CD4-positive, alpha-beta memory T cell (primary cell): ENCODE measurements around the gene FGFRL1. TPM values are rescaled to one million over a fixed set of nuclear protein-coding genes. Genes with fewer than 3 reads are reported as not detected.
A peak's percentile ranks its signal among the peaks of the same experiment; 100 is the strongest.

Source experiments
- CTCF ChIA-PET: fragments of 350-600 bp; sonication (Branson Sonifier 250); formaldehyde crosslinking; loops from one replicate; lab custom pipeline; 2021; ENCODE audit warnings: inconsistent platforms; ENCODE audit not compliant: partially characterized antibody; lab: Charles Lee
- POLR2A ChIA-PET: fragments of 350-600 bp; sonication (Branson Sonifier 250); formaldehyde crosslinking; loops from one replicate; lab custom pipeline; 2021; ENCODE audit not compliant: partially characterized antibody; lab: Charles Lee
- DNase-seq, 5 donors: peaks; one replicate each; pipeline versions ENCODE4 v3.0.0 to v3.0.0-alpha.2; 2020 to 2022; ENCODE audit warnings: mixed read lengths in 1 of 5
- H3K27ac ChIP-seq: one replicate; pipeline ENCODE4 v1.7.0; 2013; ENCODE audit warnings: low read depth, low read length
- H3K27me3 ChIP-seq: 2 replicates; pipeline ENCODE4 v1.7.0; 2013; ENCODE audit warnings: mild to moderate bottlenecking, low read length, moderate library complexity; ENCODE audit not compliant: insufficient read depth
- H3K36me3 ChIP-seq: 2 replicates; pipeline ENCODE4 v1.7.0; 2013; ENCODE audit warnings: mild to moderate bottlenecking, low read length, moderate library complexity; ENCODE audit not compliant: insufficient read depth
- H3K4me1 ChIP-seq: 2 replicates; pipeline ENCODE4 v1.7.0; 2013; ENCODE audit warnings: mild to moderate bottlenecking, low read length, moderate library complexity; ENCODE audit not compliant: insufficient read depth
- H3K4me3 ChIP-seq, 2 donors: one replicate each; pipeline ENCODE4 v1.7.0; 2013; ENCODE audit warnings: low read length in 2 of 2, mild to moderate bottlenecking in 1 of 2
- H3K9me3 ChIP-seq, 2 donors: one replicate each; pipeline ENCODE4 v1.7.0; 2013; ENCODE audit warnings: low read length in 2 of 2, control low read depth in 1 of 2; ENCODE audit not compliant: control insufficient read depth in 1 of 2
- H3K27ac Mint-ChIP-seq, 7 donors: one replicate each; pipeline ENCODE4 v1.8.0; 2020 to 2021; ENCODE audit warnings: mixed read lengths in 7 of 7, mild to moderate bottlenecking in 6 of 7, inconsistent platforms in 3 of 7, moderate library complexity in 3 of 7
- H3K27me3 Mint-ChIP-seq, 2 donors: one replicate each; pipeline ENCODE4 v1.8.0; 2020 to 2021; ENCODE audit warnings: mixed read lengths in 2 of 2
- H3K36me3 Mint-ChIP-seq, 2 donors: one replicate each; pipeline ENCODE4 v1.8.0; 2020 to 2021; ENCODE audit warnings: mixed read lengths in 2 of 2, inconsistent platforms in 1 of 2, mild to moderate bottlenecking in 1 of 2
- H3K4me1 Mint-ChIP-seq, 4 donors: one replicate each; pipeline ENCODE4 v1.8.0; 2020 to 2021; ENCODE audit warnings: mixed read lengths in 4 of 4, mild to moderate bottlenecking in 1 of 4
- H3K4me3 Mint-ChIP-seq, 8 donors: one replicate each; pipeline ENCODE4 v1.8.0; 2020 to 2021; ENCODE audit warnings: mixed read lengths in 8 of 8, mild to moderate bottlenecking in 7 of 8, moderate library complexity in 6 of 8, inconsistent platforms in 3 of 8
- H3K9me3 Mint-ChIP-seq, 8 donors: one replicate each; pipeline ENCODE4 v1.8.0; 2020 to 2021; ENCODE audit warnings: mixed read lengths in 8 of 8, mild to moderate bottlenecking in 5 of 8, inconsistent platforms in 3 of 8, moderate library complexity in 1 of 8
- intact Hi-C: fragments of 100-400 bp; cut with micrococcal nuclease; formaldehyde crosslinking; loops from one replicate; pipeline ENCODE4 v1.15.1; 2023
- polyA plus RNA-seq, 2 donors: library from polyadenylated mRNA; unstranded; fragments of 300-500 nt; fragmentation: Illumina TruSeq; gene quantifications; one replicate each; pipeline ENCODE4 v1.2.3, GENCODE V29; 2021
- total RNA-seq, 2 experiments: library from RNA; stranded (reverse); gene quantifications; one replicate each; pipeline ENCODE4 v1.2.3, GENCODE V29; 2021

FGFRL1 gene
- total and polyA plus RNA-seq, 4 experiments from 2014 or later, result 0.64 to 22.4 (median 12.3) TPM

GRCh38 chr4:1009542-1010394 lies 1.7 kb upstream of the FGFRL1 start:
- intact Hi-C loops, result loop anchor here (1.0 to 5.0 kb wide), 8 partner anchors 23 to 337 kb away; partner anchors contain the start of genes ATP5ME, CTBP1, DGKQ and GAK
- CTCF ChIA-PET, result no interaction called here
- H3K9me3 ChIP-seq, result no peaks in the 10 kb centered on the region
- peak overlapping the region; percentile 85 to 92 (median 88) for H3K4me3 Mint-ChIP-seq
- POLR2A ChIA-PET, result interaction anchor here (1.1 to 2.5 kb wide), 9 partner anchors 11 to 337 kb away, joined by 3 to 19 read pairs (median 8); partner anchors contain the start of genes ATP5ME, DGKQ, GAK and IDUA
- peak overlapping the region; percentile 52 to 75 for H3K4me3 ChIP-seq
- peaks cover 25% of the 10 kb centered on the region for H3K4me1 ChIP-seq
- peak overlapping the region in 6 of 7 donors; percentile 63 to 98 (median 90) for H3K27ac Mint-ChIP-seq
- peaks cover 0 to 8% (median 1%) of the 10 kb centered on the region in 8 donors for H3K9me3 Mint-ChIP-seq
- H3K36me3 ChIP-seq, result no peaks in the 10 kb centered on the region
- peak; percentile 60 to 77 (median 66) for DNase-seq
- peaks cover 16 to 28% of the 10 kb centered on the region in 2 donors for H3K27me3 Mint-ChIP-seq
- H3K27me3 ChIP-seq, result peaks cover 7% of the 10 kb centered on the region
- peaks cover 0 to 4% of the 10 kb centered on the region in 2 donors for H3K36me3 Mint-ChIP-seq
- H3K4me1 Mint-ChIP-seq, result peaks cover 6 to 17% (median 13%) of the 10 kb centered on the region in 4 donors
- peak overlapping the region; percentile 76 for H3K27ac ChIP-seq

- H3K27me3 Mint-ChIP-seq, result peaks cover 16 to 27% of the 10 kb centered on the region in 2 donors
- DNase-seq, result peak; percentile 73 to 84 (median 78)
- intact Hi-C loops, result loop anchor here (1.0 to 5.0 kb wide), 4 partner anchors 24 to 336 kb away; partner anchors contain the start of genes CTBP1, IDUA and UVSSA
- peaks cover 0 to 8% (median 1%) of the 10 kb centered on the region in 8 donors for H3K9me3 Mint-ChIP-seq
- H3K4me1 ChIP-seq, result peaks cover 25% of the 10 kb centered on the region
- H3K4me3 Mint-ChIP-seq, result peak overlapping the region; percentile 85 to 94 (median 90)
- ChIA-PET POLR2A (interaction anchor here (1.0 to 2.5 kb wide), 9 partner anchors 24 to 701 kb away, joined by 3 to 19 read pairs (median 8); partner anchors contain the start of genes ATP5ME, DGKQ, GAK and IDUA), CTCF (no interaction called here)
- H3K36me3 ChIP-seq, result no peaks in the 10 kb centered on the region
- H3K27ac Mint-ChIP-seq, result peak overlapping the region; percentile 94 to 98 (median 97)
- no peaks in the 10 kb centered on the region for H3K9me3 ChIP-seq
- peak overlapping the region; percentile 76 for H3K27ac ChIP-seq
- peaks cover 7% of the 10 kb centered on the region for H3K27me3 ChIP-seq
- peaks cover 0 to 4% of the 10 kb centered on the region in 2 donors for H3K36me3 Mint-ChIP-seq
- H3K4me3 ChIP-seq, result peak overlapping the region; percentile 22 to 75
- peaks cover 6 to 17% (median 13%) of the 10 kb centered on the region in 4 donors for H3K4me1 Mint-ChIP-seq
These were observed 918 bp upstream of the FGFRL1 start for GRCh38 chr4:1010395-1011021.

- H3K4me1 Mint-ChIP-seq, result peaks cover 6 to 17% (median 13%) of the 10 kb centered on the region in 4 donors
- no peak overlapping the region for H3K4me3 ChIP-seq
- peaks cover 0 to 8% (median 1%) of the 10 kb centered on the region in 8 donors for H3K9me3 Mint-ChIP-seq
- peaks cover 11 to 20% of the 10 kb centered on the region in 2 donors for H3K27me3 Mint-ChIP-seq
- peak overlapping the region in 1 of 7 donors; percentile 64 for H3K27ac Mint-ChIP-seq
- H3K27me3 ChIP-seq, result peaks cover 7% of the 10 kb centered on the region
- intact Hi-C loops, result loop anchor here (2.0 to 5.0 kb wide), 3 partner anchors 25 to 335 kb away; partner anchors contain the start of genes CTBP1, IDUA and UVSSA
- H3K36me3 Mint-ChIP-seq, result peaks cover 0 to 4% of the 10 kb centered on the region in 2 donors
- no peaks in the 10 kb centered on the region for H3K36me3 ChIP-seq
- peaks cover 25% of the 10 kb centered on the region for H3K4me1 ChIP-seq
- no peaks in the 10 kb centered on the region for H3K9me3 ChIP-seq
- ChIA-PET CTCF (no interaction called here), POLR2A (interaction anchor here (1.6 to 2.4 kb wide), 4 partner anchors 44 to 335 kb away, joined by 4 to 12 read pairs (median 9); partner anchors contain the start of genes GAK, TMEM175 and UVSSA)
- H3K27ac ChIP-seq, result no peak overlapping the region
- H3K4me3 Mint-ChIP-seq, result peak overlapping the region in 2 of 8 donors; percentile 35 to 73
- no peak for DNase-seq
These were observed 224 bp downstream of the FGFRL1 start for GRCh38 chr4:1011666-1012033.

- no peaks in the 10 kb centered on the region for H3K9me3 ChIP-seq
- H3K27ac Mint-ChIP-seq, result peak overlapping the region in 2 of 7 donors; percentile 64 to 68
- intact Hi-C loops, result loop anchor here (5.0 kb wide), 1 partner anchor 235 kb away; the partner anchor contains the start of gene CTBP1
These were observed 761 bp downstream of the FGFRL1 start for GRCh38 chr4:1012034-1012739.

GRCh38 chr4:1013225-1014073 lies 2.0 kb downstream of the FGFRL1 start:
- POLR2A ChIA-PET, result interaction anchor here (1.6 kb wide), 1 partner anchor 232 kb away, joined by 4 read pairs; no protein-coding TSS in a partner anchor

More at GRCh38 chr4:1012034-1012739, 761 bp downstream of the FGFRL1 start:
- Mint-ChIP-seq H3K36me3 (peaks cover 0 to 4% of the 10 kb centered on the region in 2 donors), H3K4me1 (peaks cover 6 to 17% (median 13%) of the 10 kb centered on the region in 4 donors), H3K27me3 (peaks cover 9 to 15% of the 10 kb centered on the region in 2 donors), H3K4me3 (peak overlapping the region; percentile 44 to 83 (median 70)), H3K9me3 (peaks cover 0 to 4% (median 0%) of the 10 kb centered on the region in 8 donors)
- H3K36me3 ChIP-seq, result no peaks in the 10 kb centered on the region
- ChIA-PET CTCF (no interaction called here), POLR2A (interaction anchor here (0.7 to 2.4 kb wide), 4 partner anchors 43 to 335 kb away, joined by 4 to 12 read pairs (median 6); partner anchors contain the start of gene UVSSA)
- H3K4me3 ChIP-seq, result peak overlapping the region in 1 of 2 donors; percentile 43
- peaks cover 7% of the 10 kb centered on the region for H3K27me3 ChIP-seq
- H3K27ac ChIP-seq, result no peak overlapping the region
- DNase-seq, result peak; percentile 25 to 60 (median 30)
- peaks cover 25% of the 10 kb centered on the region for H3K4me1 ChIP-seq

More at GRCh38 chr4:1013225-1014073, 2.0 kb downstream of the FGFRL1 start:
- Histone ChIP-seq H3K9me3 (no peaks in the 10 kb centered on the region), H3K4me1 (peaks cover 24% of the 10 kb centered on the region), H3K27ac (no peak overlapping the region), H3K27me3 (peaks cover 5% of the 10 kb centered on the region), H3K4me3 (no peak overlapping the region), H3K36me3 (no peaks in the 10 kb centered on the region)
- DNase-seq, result no peak
- H3K4me1 Mint-ChIP-seq, result peaks cover 6 to 17% (median 12%) of the 10 kb centered on the region in 4 donors
- CTCF ChIA-PET, result no interaction called here
- H3K27ac Mint-ChIP-seq, result peak overlapping the region in 4 of 7 donors; percentile 10 to 74 (median 54)
- H3K9me3 Mint-ChIP-seq, result peaks cover 0 to 1% (median 0%) of the 10 kb centered on the region in 8 donors
- peak overlapping the region in 7 of 8 donors; percentile 40 to 73 (median 56) for H3K4me3 Mint-ChIP-seq
- intact Hi-C loops, result loop anchor here (5.0 kb wide), 1 partner anchor 234 kb away; the partner anchor contains the start of gene CTBP1
- peaks cover 4 to 10% of the 10 kb centered on the region in 2 donors for H3K27me3 Mint-ChIP-seq
- peaks cover 0 to 4% of the 10 kb centered on the region in 2 donors for H3K36me3 Mint-ChIP-seq
